Lower leg skin (tissue), 4 donors: ENCODE data around the gene OR2AJ1. TPM values are rescaled to one million over a fixed set of nuclear protein-coding genes. Genes with fewer than 3 reads are reported as not detected.
"Not testable (repeated sequence)": the region's sequence is repeated elsewhere in the genome, so short reads cannot be mapped to it uniquely, and the experiment has no call there.

Source experiments
- DNase-seq, 2 donors: peaks; one replicate each; pipeline ENCODE4 v3.0.0-alpha.2; 2019; ENCODE audit warnings: low spot score in 2 of 2
- H3K4me3 ChIP-seq: fragments of 200-600 bp; sonication (generic); 2 replicates; pipeline ENCODE4 v1.5.1; 2017; ENCODE audit warnings: mild to moderate bottlenecking, low read depth; ENCODE audit not compliant: poor library complexity, severe bottlenecking
- CTCF ChIP-seq, 3 donors: fragments of 450-650 bp; IDR thresholded peaks; one replicate each; pipeline ENCODE4 v1.5.1; 2016; ENCODE audit warnings: antibody characterized with exemption in 3 of 3, mild to moderate bottlenecking in 3 of 3, moderate library complexity in 2 of 3
- POLR2A ChIP-seq, 2 donors: fragments of 450-650 bp; IDR thresholded peaks; one replicate each; pipeline ENCODE4 v1.6.1; 2016 to 2017; ENCODE audit warnings: antibody characterized with exemption in 2 of 2, mild to moderate bottlenecking in 1 of 2, moderate library complexity in 1 of 2
- WGBS, 2 donors: methylation state at CpG; one replicate each; pipeline ENCODE4 v1.1.5; 2018; 5-methylcytosine and 5-hydroxymethylcytosine counted together
- intact Hi-C: fragments of 100-400 bp; cut with DNase I; formaldehyde crosslinking; loops from one replicate; pipeline ENCODE4 v1.15.0; 2023; ENCODE audit warnings: low total_unique reads
- total RNA-seq, 4 donors: library from RNA; depleted of rRNA; stranded (reverse); fragments of >200 nt; gene quantifications; one replicate each; pipeline ENCODE4 v1.1.0, GENCODE V29; 2016

Gene OR2AJ1
- total RNA-seq, 4 donors from 2014 or later, result not detected

DNA sequence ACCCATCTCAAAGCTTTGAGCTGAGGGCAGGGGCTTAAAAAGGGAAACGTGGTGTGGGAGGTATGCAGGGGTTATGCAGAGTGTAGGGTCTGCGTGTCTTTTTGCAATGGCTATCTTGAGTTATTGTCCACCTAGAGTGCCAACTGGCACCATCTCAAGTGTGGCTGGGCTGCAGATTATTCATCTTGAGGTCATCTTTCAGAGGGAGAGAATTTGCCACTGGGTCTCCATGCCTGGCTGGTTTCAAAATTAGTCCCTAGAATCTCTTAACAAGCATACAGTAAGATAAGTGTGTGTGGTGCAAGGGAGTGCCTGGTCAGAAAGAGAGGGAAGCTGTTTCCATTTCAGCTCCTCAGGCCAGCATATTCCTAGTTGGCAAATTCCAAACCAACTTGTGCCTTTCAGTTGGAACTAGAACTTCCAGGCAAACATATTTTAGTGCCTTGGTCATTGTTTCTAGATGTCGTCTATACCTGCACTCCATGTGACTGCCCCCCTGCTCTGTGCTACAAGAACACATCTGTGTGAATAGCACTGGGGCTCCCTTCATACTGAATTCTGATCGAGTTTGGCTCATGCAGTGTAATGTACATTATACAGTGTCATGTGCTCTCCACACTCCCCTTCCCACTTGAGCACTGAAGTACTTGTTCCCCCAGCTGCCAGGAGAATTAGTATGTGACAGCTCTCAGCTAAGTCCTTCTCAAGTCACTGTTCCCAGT is 9.6 kb upstream of the OR2AJ1 start:
- 63 to 65% methylated on average over 4 of the region's 4 CpGs for WGBS, 2 donors
- intact Hi-C loops, result no loop called here
- TF ChIP-seq CTCF (IDR thresholded peaks at IDR 0.05) (no peak), POLR2A (IDR thresholded peaks at IDR 0.05) (no peak)
- no peak overlapping the region for H3K4me3 ChIP-seq
- no peak for DNase-seq

DNA sequence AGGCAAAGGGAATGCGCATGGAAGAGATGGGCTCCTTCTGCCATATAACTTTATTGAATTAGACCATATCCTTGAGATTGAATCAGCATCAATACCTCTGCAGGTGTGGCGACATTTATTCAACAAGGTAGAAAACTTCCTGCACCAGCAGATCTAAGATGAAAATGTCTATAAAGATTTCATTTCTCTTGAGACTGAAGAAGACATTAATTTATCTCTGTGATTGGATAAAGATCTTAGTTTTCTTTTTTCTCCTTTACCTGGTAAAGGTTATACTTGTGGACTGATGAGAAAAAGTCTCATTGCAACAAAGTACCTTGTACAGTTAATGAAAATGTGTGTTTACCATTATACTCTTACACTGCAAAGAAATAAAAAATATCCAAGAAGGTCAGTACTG is 4.7 kb upstream of the OR2AJ1 start, which contains the start of gene OR2T8:
Gene OR2T8 (plus strand): TSS at position 301 of the 400 bp plus-strand sequence. CDS start 766 bp downstream, outside the sequence.
- intact Hi-C loops, result no loop called here
- TF ChIP-seq POLR2A (IDR thresholded peaks at IDR 0.05) (no peak), CTCF (IDR thresholded peaks at IDR 0.05) (no peak)
- WGBS, 2 donors, result 92 to 94% methylated on average over 2 of the region's 2 CpGs
- DNase-seq, result no peak
- no peak within 1 kb of the TSS for H3K4me3 ChIP-seq

DNA sequence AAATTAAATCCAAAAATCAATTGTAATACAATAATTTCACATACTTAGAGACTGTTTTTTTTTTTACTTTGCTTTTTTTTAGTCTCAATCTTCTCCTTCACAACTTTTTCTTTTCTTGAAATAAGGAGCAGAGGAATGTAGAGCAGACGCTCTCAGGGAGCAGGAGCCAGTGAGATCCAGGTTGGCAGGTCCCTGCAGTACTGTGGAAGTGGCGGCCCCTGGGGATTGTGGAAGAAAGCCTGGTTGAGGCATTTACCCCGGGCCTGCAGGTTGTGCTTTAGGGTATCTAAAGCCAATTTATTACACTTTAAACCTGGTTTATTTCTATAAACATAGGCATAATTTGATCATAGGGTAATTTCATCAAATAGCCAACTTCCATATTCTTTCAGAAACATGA is 748 bp upstream of the OR2AJ1 start:
- TF ChIP-seq POLR2A (IDR thresholded peaks at IDR 0.05), result no peak
- no peak for TF ChIP-seq CTCF (IDR thresholded peaks at IDR 0.05)
- H3K4me3 ChIP-seq, result no peak overlapping the region
- WGBS, 2 donors, result 73% methylated on average over 3 of the region's 3 CpGs
- no peak for DNase-seq
- intact Hi-C loops, result no loop called here

DNA sequence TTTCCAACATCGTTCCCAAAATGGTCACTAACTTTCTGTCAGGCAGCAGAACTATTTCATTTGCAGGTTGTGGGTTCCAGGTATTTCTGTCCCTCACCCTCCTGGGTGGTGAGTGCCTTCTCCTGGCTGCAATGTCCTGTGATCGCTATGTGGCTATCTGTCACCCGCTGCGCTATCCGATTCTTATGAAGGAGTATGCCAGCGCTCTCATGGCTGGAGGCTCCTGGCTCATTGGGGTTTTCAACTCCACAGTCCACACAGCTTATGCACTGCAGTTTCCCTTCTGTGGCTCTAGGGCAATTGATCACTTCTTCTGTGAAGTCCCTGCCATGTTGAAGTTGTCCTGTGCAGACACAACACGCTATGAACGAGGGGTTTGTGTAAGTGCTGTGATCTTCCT is 9.3 kb downstream of the OR2AJ1 start:
- intact Hi-C loops, result no loop called here
- peak in 1 of 2 donors; percentile 70 for DNase-seq
- no peak for TF ChIP-seq POLR2A (IDR thresholded peaks at IDR 0.05)
- TF ChIP-seq CTCF (IDR thresholded peaks at IDR 0.05), result no peak
- no peak overlapping the region for H3K4me3 ChIP-seq
- WGBS, 2 donors, result 94 to 97% methylated on average over 8 of the region's 8 CpGs

DNA sequence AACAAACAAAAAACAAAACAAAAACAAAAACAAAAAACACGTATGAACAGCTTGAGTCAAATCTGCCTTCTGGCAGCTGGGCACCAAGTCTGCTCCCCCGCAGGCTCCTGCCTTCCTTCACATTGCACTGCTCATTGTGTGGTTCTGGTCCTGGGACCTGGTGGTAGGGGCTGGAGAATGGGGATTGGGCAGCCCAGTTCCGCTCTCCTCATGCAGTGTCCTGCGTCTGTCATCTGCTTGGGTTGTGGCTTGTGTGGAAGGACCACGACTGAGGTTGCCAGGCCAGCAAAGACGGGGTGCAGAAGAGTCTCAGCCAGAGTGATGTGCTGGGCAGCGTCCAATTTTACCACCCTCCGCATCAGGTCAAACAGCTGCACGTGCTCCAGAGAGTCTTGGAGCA is 11.1 kb downstream of the OR2AJ1 start:
- WGBS, 2 donors, result 83 to 93% methylated on average over 9 of the region's 9 CpGs
- H3K4me3 ChIP-seq, result no peak overlapping the region
- intact Hi-C loops, result no loop called here
- TF ChIP-seq POLR2A (IDR thresholded peaks at IDR 0.05) (no peak), CTCF (IDR thresholded peaks at IDR 0.05) (no peak)
- no peak for DNase-seq

DNA sequence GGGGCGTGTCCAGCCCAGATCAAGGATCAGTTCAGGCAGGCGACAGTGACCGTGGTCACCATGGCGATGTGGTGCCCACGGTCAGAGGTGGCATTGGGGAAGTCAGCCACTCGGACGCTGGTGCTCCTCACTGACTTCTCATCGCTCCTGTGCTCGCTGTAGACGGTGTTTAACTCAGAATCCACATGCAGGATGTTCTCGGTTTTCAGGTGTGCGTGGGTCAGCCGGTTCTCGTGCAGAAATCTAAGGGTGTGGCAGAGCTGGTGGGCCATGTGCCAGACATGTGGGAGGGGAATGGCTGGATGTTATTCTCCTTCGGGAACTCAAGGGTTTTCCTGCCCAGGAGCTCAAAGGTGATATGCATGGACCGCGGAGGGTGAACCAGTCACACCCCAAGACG is 11.7 kb downstream of the OR2AJ1 start:
- intact Hi-C loops, result no loop called here
- H3K4me3 ChIP-seq, result no peak overlapping the region
- TF ChIP-seq CTCF (IDR thresholded peaks at IDR 0.05) (no peak), POLR2A (IDR thresholded peaks at IDR 0.05) (no peak)
- 91 to 94% methylated on average over 18 of the region's 18 CpGs for WGBS, 2 donors
- no peak for DNase-seq

- peak; percentile 26 to 90 for DNase-seq
- intact Hi-C loops, H3K4me3 ChIP-seq: not testable (repeated sequence)
- WGBS, 2 donors, result 17 to 22% methylated on average over 31 to 39 of the region's 44 CpGs
Observed at GRCh38 chr1:247936965-247937734, 12.5 kb downstream of the OR2AJ1 start.
